GM23338 (cell line): Measurements from ENCODE around the gene DISP3. TPM values are rescaled to one million over a fixed set of nuclear protein-coding genes. Genes with fewer than 3 reads are reported as not detected.

Experiments
- ATAC-seq: fragments of 200-7000 bp; cut with Tn5 transposase; 3 replicates; pipeline ENCODE4 v1.9.1; 2020
- DNase-seq: peaks from one replicate; pipeline ENCODE4 v3.0.0-alpha.2; 2015; ENCODE audit warnings: low spot score
- H2AFZ ChIP-seq: fragments of 200-600 bp; sonication (generic); 2 replicates; pipeline ENCODE4 v1.8.0; 2016; ENCODE audit warnings: antibody characterized with exemption, mild to moderate bottlenecking, moderate library complexity
- H3F3A ChIP-seq: fragments of 200-600 bp; sonication (generic); replicated peaks from 2 replicates; pipeline ENCODE4 v1.8.0; 2017; ENCODE audit warnings: antibody characterized with exemption, mixed run types, low read depth
- H3K27ac ChIP-seq: fragments of 200-600 bp; sonication (generic); 2 replicates; pipeline ENCODE4 v1.6.1; 2016; ENCODE audit warnings: low read depth
- H3K27me3 ChIP-seq: fragments of 200-600 bp; sonication (generic); 2 replicates; pipeline ENCODE4 v1.8.0; 2016; ENCODE audit warnings: mild to moderate bottlenecking, mixed run types, moderate library complexity; ENCODE audit not compliant: insufficient read depth
- H3K36me3 ChIP-seq: fragments of 200-600 bp; sonication (generic); 2 replicates; pipeline ENCODE4 v1.8.0; 2016; ENCODE audit warnings: mild to moderate bottlenecking; ENCODE audit not compliant: insufficient read depth
- H3K4me1 ChIP-seq: fragments of 200-600 bp; sonication (generic); 2 replicates; pipeline ENCODE4 v1.8.0; 2016; ENCODE audit warnings: mild to moderate bottlenecking, moderate library complexity; ENCODE audit not compliant: insufficient read depth
- H3K4me2 ChIP-seq: fragments of 200-600 bp; sonication (generic); 2 replicates; pipeline ENCODE4 v1.7.1; 2017; ENCODE audit warnings: mixed run types
- H3K4me3 ChIP-seq: fragments of 200-600 bp; sonication (generic); 2 replicates; pipeline ENCODE4 v1.6.1; 2016; ENCODE audit warnings: mixed run types
- H3K79me2 ChIP-seq: fragments of 200-600 bp; sonication (generic); replicated peaks from 2 replicates; pipeline ENCODE4 v1.8.0; 2017; ENCODE audit warnings: mild to moderate bottlenecking; ENCODE audit not compliant: insufficient read depth
- H3K9me2 ChIP-seq: fragments of 200-600 bp; sonication (generic); 2 replicates; pipeline ENCODE4 v1.8.0; 2017; ENCODE audit not compliant: insufficient read depth
- H4K20me1 ChIP-seq: fragments of 200-600 bp; sonication (generic); replicated peaks from 2 replicates; pipeline ENCODE4 v1.8.0; 2017; ENCODE audit warnings: mild to moderate bottlenecking; ENCODE audit not compliant: insufficient read depth
- H3K27ac Mint-ChIP-seq: 2 replicates; pipeline ENCODE4 v1.8.0; 2020; ENCODE audit warnings: inconsistent platforms, mild to moderate bottlenecking, moderate library complexity, mixed read lengths
- H3K27me3 Mint-ChIP-seq: 3 replicates; pipeline ENCODE4 v1.8.0; 2022; ENCODE audit warnings: low read depth, mild to moderate bottlenecking, moderate library complexity, mixed read lengths, inconsistent platforms; ENCODE audit not compliant: insufficient read depth, poor library complexity
- H3K36me3 Mint-ChIP-seq: 3 replicates; pipeline ENCODE4 v1.8.0; 2021; ENCODE audit warnings: low read depth, mild to moderate bottlenecking, inconsistent platforms, moderate library complexity, mixed read lengths
- H3K4me1 Mint-ChIP-seq: 3 replicates; pipeline ENCODE4 v1.8.0; 2020; ENCODE audit warnings: mild to moderate bottlenecking, inconsistent platforms, mixed read lengths
- H3K4me3 Mint-ChIP-seq: 3 replicates; pipeline ENCODE4 v1.8.0; 2021; ENCODE audit warnings: moderate library complexity, mild to moderate bottlenecking, inconsistent platforms, mixed read lengths
- H3K9me3 Mint-ChIP-seq: 3 replicates; pipeline ENCODE4 v1.8.0; 2020; ENCODE audit warnings: moderate library complexity, mild to moderate bottlenecking, inconsistent platforms, mixed read lengths
- CREB1 ChIP-seq: fragments of 250-450 bp; sonication (Bioruptor Pico); IDR thresholded peaks from 2 replicates; pipeline ENCODE4 v1.5.0; 2020; ENCODE audit warnings: low read depth, mild to moderate bottlenecking, moderate library complexity
- CTCF ChIP-seq, 2 experiments: fragments of 200-600 bp in 1 of 2; sonication (generic) in 1 of 2; conservative IDR thresholded peaks; 2 replicates each; pipeline versions ENCODE4 v1.5.1 to v1.6.1; 2016 to 2017; ENCODE audit warnings: antibody characterized with exemption in 2 of 2, low read depth in 2 of 2, mild to moderate bottlenecking in 2 of 2, moderate library complexity in 1 of 2
- ETS1 ChIP-seq: IDR thresholded peaks from 2 replicates; pipeline ENCODE4 v1.6.1; 2016; ENCODE audit warnings: antibody characterized with exemption
- EZH2 ChIP-seq: fragments of 200-600 bp; sonication (generic); IDR thresholded peaks from one replicate; pipeline ENCODE4 v1.8.0; 2017; ENCODE audit warnings: antibody characterized with exemption, mild to moderate bottlenecking, low read depth; ENCODE audit not compliant: unreplicated experiment
- EZH2phosphoT487 ChIP-seq: fragments of 200-600 bp; sonication (generic); IDR thresholded peaks from one replicate; pipeline ENCODE4 v1.8.1; 2018; ENCODE audit warnings: antibody characterized with exemption; ENCODE audit not compliant: unreplicated experiment
- JUNB ChIP-seq: IDR thresholded peaks from one replicate; pipeline ENCODE4 v1.6.1; 2016; ENCODE audit warnings: antibody characterized with exemption; ENCODE audit not compliant: unreplicated experiment
- NANOG ChIP-seq: IDR thresholded peaks from 2 replicates; pipeline ENCODE4 v1.6.1; 2016; ENCODE audit warnings: antibody characterized with exemption, borderline replicate concordance
- POLR2AphosphoS5 ChIP-seq: IDR thresholded peaks from 2 replicates; pipeline ENCODE4 v1.6.1; 2016; ENCODE audit warnings: antibody characterized with exemption, low read depth
- REST ChIP-seq: IDR thresholded peaks from one replicate; pipeline ENCODE4 v1.6.1; 2018; ENCODE audit warnings: antibody characterized with exemption; ENCODE audit not compliant: unreplicated experiment
- STAT1 ChIP-seq: IDR thresholded peaks from one replicate; pipeline ENCODE4 v1.6.1; 2016; ENCODE audit warnings: antibody characterized with exemption; ENCODE audit not compliant: unreplicated experiment
- ZNF114 ChIP-seq: fragments of 250-450 bp; sonication (Bioruptor Pico); IDR thresholded peaks from 2 replicates; pipeline ENCODE4 v1.5.0; 2020; ENCODE audit warnings: mild to moderate bottlenecking, moderate library complexity
- ZNF331 ChIP-seq: fragments of 250-450 bp; sonication (Bioruptor Pico); IDR thresholded peaks from 2 replicates; pipeline ENCODE4 v1.5.0; 2020; ENCODE audit warnings: low read depth, mild to moderate bottlenecking, moderate library complexity
- ZNF462 ChIP-seq: fragments of 250-450 bp; sonication (Bioruptor Pico); IDR thresholded peaks from 2 replicates; pipeline ENCODE4 v1.5.0; 2020; ENCODE audit warnings: mild to moderate bottlenecking, moderate library complexity
- polyA plus RNA-seq: library from polyadenylated mRNA; unstranded; fragments of >200 nt; fragmentation: Nextera tagmentation; extraction: Ambion mirVana; gene quantifications from 2 replicates; pipeline ENCODE4 v1.2.1, GENCODE V29; 2016
- total RNA-seq: library from RNA; depleted of rRNA; stranded (reverse); fragments of >200 nt; shearing (Covaris generic); gene quantifications from 2 replicates; pipeline ENCODE4 v1.2.3, GENCODE V29; 2014

Gene DISP3
- total and polyA plus RNA-seq, 2 experiments from 2014 or later, result 3.2 to 11.1 TPM

- no peak for ATAC-seq
- Histone ChIP-seq H2AFZ (no peak overlapping the region), H3K27me3 (no peaks in the 10 kb centered on the region), H4K20me1 (no peaks in the 10 kb centered on the region), H3K36me3 (no peaks in the 10 kb centered on the region), H3K4me2 (no peak overlapping the region), H3F3A (no peaks in the 10 kb centered on the region), H3K27ac (no peak overlapping the region), H3K4me1 (no peaks in the 10 kb centered on the region), H3K4me3 (no peak overlapping the region), H3K9me2 (no peaks in the 10 kb centered on the region), H3K79me2 (no peaks in the 10 kb centered on the region)
- Mint-ChIP-seq H3K4me1 (peaks cover 3% of the 10 kb centered on the region; the same call in 1 of the 3 replicates), H3K27me3 (peaks cover 14% of the 10 kb centered on the region), H3K9me3 (no peaks in the 10 kb centered on the region), H3K4me3 (no peak overlapping the region), H3K36me3 (no peaks in the 10 kb centered on the region), H3K27ac (no peak overlapping the region)
- TF ChIP-seq JUNB, result no peak
- no peak for TF ChIP-seq EZH2phosphoT487
- no peak for TF ChIP-seq POLR2AphosphoS5
- TF ChIP-seq STAT1, result no peak
- no peak for TF ChIP-seq ZNF462
- no peak for TF ChIP-seq NANOG
- TF ChIP-seq ZNF331, result no peak
- TF ChIP-seq ZNF114, result no peak
- no peak for TF ChIP-seq CREB1
- TF ChIP-seq REST, result no peak
- no peak for TF ChIP-seq EZH2
- no peak for TF ChIP-seq CTCF (conservative IDR thresholded peaks at IDR 0.05; ENCODE audit: low read depth in 2 of 2)
- TF ChIP-seq ETS1, result no peak
- DNase-seq, result no peak
Measured at GRCh38 chr1:11468878-11469277, 10.1 kb upstream of the DISP3 start.
